Karpas-422 (cell line): ENCODE results near the gene SPRED2. TPM values are rescaled to one million over a fixed set of nuclear protein-coding genes. Genes with fewer than 3 reads are reported as not detected.

Experiments used
- DNase-seq: peaks from one replicate; pipeline ENCODE4 v3.0.0-alpha.2; 2015
- H2AFZ ChIP-seq: fragments of 200-600 bp; sonication (generic); 2 replicates; pipeline ENCODE4 v1.6.1; 2014; ENCODE audit warnings: antibody characterized with exemption, low read length, mixed read lengths
- H3K27ac ChIP-seq: fragments of 200-600 bp; sonication (generic); 2 replicates; pipeline ENCODE4 v1.5.1; 2014; ENCODE audit warnings: mild to moderate bottlenecking, low read length, moderate library complexity
- H3K27me3 ChIP-seq: fragments of 200-600 bp; sonication (generic); 2 replicates; pipeline ENCODE4 v1.6.1; 2014; ENCODE audit warnings: low read length, mixed read lengths
- H3K36me3 ChIP-seq: fragments of 200-600 bp; sonication (generic); 2 replicates; pipeline ENCODE4 v1.6.1; 2014; ENCODE audit warnings: low read length, mixed read lengths; ENCODE audit not compliant: insufficient read depth
- H3K4me1 ChIP-seq: fragments of 200-600 bp; sonication (generic); 2 replicates; pipeline ENCODE4 v1.6.1; 2014; ENCODE audit warnings: mild to moderate bottlenecking, low read length, mixed read lengths
- H3K4me2 ChIP-seq: fragments of 200-600 bp; sonication (generic); 2 replicates; pipeline ENCODE4 v1.6.1; 2014; ENCODE audit warnings: low read length, low read depth, mild to moderate bottlenecking; ENCODE audit not compliant: poor library complexity, severe bottlenecking
- H3K4me3 ChIP-seq: fragments of 200-600 bp; sonication (generic); 2 replicates; pipeline ENCODE4 v1.5.1; 2014; ENCODE audit warnings: mild to moderate bottlenecking, antibody characterized with exemption, low read length, mixed read lengths
- H3K79me2 ChIP-seq: fragments of 200-600 bp; sonication (generic); 2 replicates; pipeline ENCODE4 v1.6.1; 2014; ENCODE audit warnings: mild to moderate bottlenecking, low read length, mixed read lengths
- H3K9ac ChIP-seq: fragments of 200-600 bp; sonication (generic); 2 replicates; pipeline ENCODE4 v1.6.0; 2014; ENCODE audit warnings: low read length
- H3K9me2 ChIP-seq: fragments of 200-600 bp; sonication (generic), shearing (Covaris generic); replicated peaks from 2 replicates; pipeline ENCODE4 v1.6.0; 2014; ENCODE audit warnings: mild to moderate bottlenecking, low read length, moderate library complexity; ENCODE audit not compliant: insufficient read depth
- H3K9me3 ChIP-seq: fragments of 300-700, 200-600 bp; sonication (generic); 2 replicates; pipeline ENCODE4 v1.6.1; 2014; ENCODE audit warnings: low read length, mixed read lengths
- H4K20me1 ChIP-seq: fragments of 200-600 bp; sonication (generic); 2 replicates; pipeline ENCODE4 v1.6.1; 2014; ENCODE audit warnings: mild to moderate bottlenecking, antibody characterized with exemption, low read length, low read depth; ENCODE audit not compliant: insufficient read depth
- total RNA-seq: library from RNA; depleted of rRNA; stranded (reverse); fragments of >200 nt; shearing (Covaris generic); gene quantifications from 2 replicates; pipeline ENCODE4 v1.2.3, GENCODE V29; 2014; ENCODE audit warnings: low replicate concordance

Gene SPRED2
- total RNA-seq, 1 experiment from 2014 or later, result 11.9 TPM

DNA sequence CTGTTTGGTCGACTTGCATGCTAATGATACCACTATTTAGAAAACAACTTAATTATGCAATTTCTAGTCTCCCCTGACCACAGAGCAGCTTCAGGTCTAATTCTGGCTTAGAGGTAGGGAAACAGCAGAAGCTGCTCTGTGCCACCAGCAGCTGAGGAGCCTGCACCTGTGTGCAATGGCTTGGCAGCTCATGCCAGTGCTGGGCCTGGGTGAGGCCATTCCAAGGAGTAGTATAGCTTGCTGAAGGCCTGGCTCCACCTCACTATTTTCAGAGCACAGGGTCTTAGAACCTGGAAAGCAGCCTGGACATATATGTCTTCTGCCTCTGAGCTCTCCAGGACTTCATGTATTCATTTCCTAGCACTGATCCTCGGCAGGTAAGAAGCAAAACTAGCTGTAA, 62.8 kb downstream of the SPRED2 start:
- DNase-seq, result no peak
- no peak overlapping the region for H2AFZ ChIP-seq
- peaks cover 69% of the 10 kb centered on the region for H3K4me1 ChIP-seq
- H3K9me2 ChIP-seq, result no peaks in the 10 kb centered on the region
- no peaks in the 10 kb centered on the region for H3K79me2 ChIP-seq
- no peak overlapping the region for H3K27ac ChIP-seq
- H3K36me3 ChIP-seq, result no peaks in the 10 kb centered on the region
- H4K20me1 ChIP-seq, result peaks cover 82% of the 10 kb centered on the region
- H3K4me3 ChIP-seq, result no peak overlapping the region
- no peak overlapping the region for H3K4me2 ChIP-seq
- no peaks in the 10 kb centered on the region for H3K9me3 ChIP-seq
- H3K27me3 ChIP-seq, result no peaks in the 10 kb centered on the region
- H3K9ac ChIP-seq, result no peak overlapping the region

DNA sequence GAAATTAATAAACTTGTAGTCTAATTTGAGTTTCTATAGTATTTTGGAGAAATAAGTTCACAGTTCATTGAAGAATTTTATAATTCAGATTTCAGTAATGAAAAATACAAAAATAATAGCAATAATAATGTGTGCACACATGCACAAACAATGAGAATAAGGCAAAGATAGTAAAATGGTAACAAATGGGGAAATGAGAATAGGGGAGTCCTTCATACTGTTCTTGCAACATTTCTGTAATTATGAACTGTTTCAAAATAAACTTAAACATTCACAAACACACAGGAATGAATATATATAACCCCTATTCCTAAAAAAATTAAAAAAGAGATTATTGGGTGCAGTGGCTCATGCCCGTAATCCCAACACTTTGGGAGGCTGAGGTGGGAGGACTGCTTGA, 63.9 kb downstream of the SPRED2 start:
- Histone ChIP-seq H2AFZ (no peak overlapping the region), H3K27ac (no peak overlapping the region), H3K27me3 (no peaks in the 10 kb centered on the region), H4K20me1 (peaks cover 80% of the 10 kb centered on the region), H3K79me2 (no peaks in the 10 kb centered on the region), H3K9me2 (no peaks in the 10 kb centered on the region), H3K4me3 (no peak overlapping the region), H3K4me1 (peaks cover 78% of the 10 kb centered on the region), H3K36me3 (no peaks in the 10 kb centered on the region), H3K9me3 (no peaks in the 10 kb centered on the region), H3K4me2 (no peak overlapping the region), H3K9ac (no peak overlapping the region)
- no peak for DNase-seq

DNA sequence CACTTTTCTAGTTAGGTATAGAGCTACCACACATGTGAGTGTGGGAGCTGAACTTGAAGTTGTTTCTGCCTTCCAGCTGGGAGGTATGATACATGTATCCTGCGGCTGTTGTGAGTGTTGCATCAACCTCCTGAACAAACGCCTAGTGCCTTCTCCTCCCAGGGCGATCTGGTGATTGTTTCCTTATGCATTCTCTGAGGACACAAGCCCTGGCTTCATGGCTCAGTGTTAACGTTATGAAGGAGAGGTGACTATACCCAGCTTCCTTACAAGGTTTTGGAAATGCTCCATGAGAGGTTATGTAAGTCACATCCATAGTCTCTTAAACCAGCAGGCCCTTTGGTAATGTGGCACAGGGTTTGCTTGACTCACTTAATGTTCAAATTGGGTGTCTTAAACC, 64.9 kb downstream of the SPRED2 start:
- Histone ChIP-seq H3K4me1 (peaks cover 78% of the 10 kb centered on the region), H3K79me2 (no peaks in the 10 kb centered on the region), H3K27ac (no peak overlapping the region), H3K4me2 (no peak overlapping the region), H3K4me3 (no peak overlapping the region), H4K20me1 (peaks cover 74% of the 10 kb centered on the region), H3K27me3 (no peaks in the 10 kb centered on the region), H3K9ac (no peak overlapping the region), H3K9me3 (no peaks in the 10 kb centered on the region), H3K36me3 (no peaks in the 10 kb centered on the region), H2AFZ (no peak overlapping the region), H3K9me2 (no peaks in the 10 kb centered on the region)
- no peak for DNase-seq

DNA sequence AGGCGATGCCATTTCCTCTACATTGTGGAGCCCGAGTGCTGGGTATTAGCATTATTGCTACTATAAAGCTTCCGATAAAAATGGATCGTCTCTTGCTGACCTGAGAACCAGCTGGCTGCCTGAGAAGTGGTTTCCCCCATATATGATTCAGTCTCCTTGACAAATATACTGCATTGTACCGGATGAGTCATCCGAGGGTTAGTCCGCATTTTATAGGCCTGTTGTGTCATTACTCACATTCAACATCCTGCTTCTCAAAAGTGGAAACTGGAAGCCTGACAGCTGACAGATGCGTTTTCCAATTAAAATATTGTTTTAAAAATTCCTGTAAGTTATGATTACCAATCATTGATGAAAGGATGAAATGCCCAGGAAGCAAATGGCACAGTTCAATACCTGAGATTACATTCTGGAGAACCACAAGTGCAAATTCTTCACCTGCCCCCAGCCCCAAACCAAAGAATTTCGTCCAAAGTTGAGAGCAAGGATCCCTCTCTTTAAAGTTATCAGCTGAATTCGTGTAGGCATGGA, 65.7 kb downstream of the SPRED2 start:
- H3K36me3 ChIP-seq, result no peaks in the 10 kb centered on the region
- H3K9me2 ChIP-seq, result no peaks in the 10 kb centered on the region
- H3K9me3 ChIP-seq, result no peaks in the 10 kb centered on the region
- no peak overlapping the region for H3K4me3 ChIP-seq
- H3K79me2 ChIP-seq, result no peaks in the 10 kb centered on the region
- no peaks in the 10 kb centered on the region for H3K27me3 ChIP-seq
- no peak overlapping the region for H3K9ac ChIP-seq
- H3K27ac ChIP-seq, result no peak overlapping the region
- H2AFZ ChIP-seq, result no peak overlapping the region
- peaks cover 73% of the 10 kb centered on the region for H3K4me1 ChIP-seq
- DNase-seq, result peak; percentile 63
- H4K20me1 ChIP-seq, result peaks cover 70% of the 10 kb centered on the region
- no peak overlapping the region for H3K4me2 ChIP-seq

DNA sequence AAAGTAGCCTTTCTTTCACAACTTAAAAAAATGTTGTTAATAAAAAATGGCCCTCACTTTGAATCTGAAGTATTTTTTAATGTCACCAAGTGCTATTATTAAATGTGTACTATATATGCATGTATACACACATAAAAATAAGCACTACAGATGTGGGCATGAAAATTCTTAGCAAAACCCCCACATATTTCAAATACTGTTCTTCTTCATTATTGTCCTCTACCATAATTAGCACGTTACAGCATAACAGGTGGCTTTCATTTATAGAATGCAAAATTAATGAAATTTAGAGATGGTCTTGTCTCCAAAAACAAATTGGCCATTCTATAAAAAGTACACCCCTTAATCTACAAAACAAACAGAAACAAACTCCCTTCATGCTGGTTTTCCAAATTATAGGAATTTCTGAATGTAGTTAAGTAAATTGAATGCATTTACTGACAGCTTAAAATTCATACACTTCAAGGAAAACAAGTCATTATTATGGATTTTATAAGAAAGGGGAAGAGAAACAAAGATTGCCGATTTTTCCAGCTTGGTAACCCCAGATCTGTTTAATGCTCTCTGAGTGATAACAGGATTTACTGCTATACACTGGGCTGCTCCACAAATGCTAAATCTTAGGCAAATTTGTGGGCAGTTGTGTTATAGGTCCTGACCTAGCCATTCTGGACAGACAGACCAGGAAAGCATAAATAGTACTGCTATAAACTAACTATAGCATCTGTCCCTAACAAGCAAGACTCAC, 67.2 kb downstream of the SPRED2 start:
- peak; percentile 69 for DNase-seq
- H4K20me1 ChIP-seq, result peaks cover 70% of the 10 kb centered on the region
- H3K4me1 ChIP-seq, result peaks cover 62% of the 10 kb centered on the region
- H3K79me2 ChIP-seq, result no peaks in the 10 kb centered on the region
- H3K4me3 ChIP-seq, result peak overlapping the region; percentile 16; the same call in 1 of the 2 replicates
- H3K9me3 ChIP-seq, result no peaks in the 10 kb centered on the region
- H3K36me3 ChIP-seq, result no peaks in the 10 kb centered on the region
- H3K9me2 ChIP-seq, result no peaks in the 10 kb centered on the region
- peak overlapping the region; percentile 54 for H3K4me2 ChIP-seq
- H3K27me3 ChIP-seq, result no peaks in the 10 kb centered on the region
- peak overlapping the region; percentile 12; the same call in 1 of the 2 replicates for H3K27ac ChIP-seq
- no peak overlapping the region for H3K9ac ChIP-seq
- H2AFZ ChIP-seq, result no peak overlapping the region

DNA sequence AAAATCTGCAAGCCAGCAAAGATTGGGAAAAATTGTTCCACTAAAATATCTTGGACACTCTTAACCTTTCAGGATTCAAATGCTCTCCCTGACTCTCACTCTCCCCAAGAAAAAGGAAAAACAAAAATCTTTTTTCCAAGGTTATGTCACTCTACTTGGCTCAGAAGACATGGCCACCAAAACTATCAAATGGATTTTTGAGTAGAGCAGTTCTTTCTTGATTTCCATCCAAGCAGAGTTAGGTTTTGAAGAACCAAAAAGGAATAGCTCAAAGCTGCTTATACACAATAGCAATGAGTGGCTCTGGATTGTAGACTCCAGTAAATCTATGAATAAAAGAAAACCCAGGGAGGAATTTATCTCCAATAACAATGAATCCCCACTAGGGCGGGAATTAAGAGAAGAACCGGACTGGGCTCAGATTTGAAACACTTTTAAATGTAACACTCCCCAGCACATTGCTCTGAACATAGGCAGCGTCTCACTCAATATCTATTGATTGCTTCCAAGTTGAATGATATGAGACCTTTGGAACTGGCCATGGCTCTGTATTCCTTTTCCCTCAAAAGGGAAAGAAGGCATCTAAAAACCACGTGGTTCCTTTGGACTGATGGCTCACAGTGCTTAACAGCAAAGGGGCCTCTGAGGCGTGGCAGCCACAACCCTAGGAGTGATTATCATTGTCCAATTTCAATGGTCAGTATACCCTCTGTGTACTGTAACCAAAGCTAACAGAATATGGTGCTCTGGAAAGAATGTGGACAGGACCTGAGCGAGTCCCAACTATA, 68.3 kb downstream of the SPRED2 start:
- H3K4me1 ChIP-seq, result peaks cover 51% of the 10 kb centered on the region
- no peaks in the 10 kb centered on the region for H3K27me3 ChIP-seq
- H3K4me3 ChIP-seq, result no peak overlapping the region
- H3K27ac ChIP-seq, result no peak overlapping the region
- H4K20me1 ChIP-seq, result peaks cover 68% of the 10 kb centered on the region
- no peaks in the 10 kb centered on the region for H3K9me2 ChIP-seq
- H3K9me3 ChIP-seq, result no peaks in the 10 kb centered on the region
- H2AFZ ChIP-seq, result no peak overlapping the region
- DNase-seq, result no peak
- H3K4me2 ChIP-seq, result peak overlapping the region; percentile 54
- no peak overlapping the region for H3K9ac ChIP-seq
- no peaks in the 10 kb centered on the region for H3K79me2 ChIP-seq
- no peaks in the 10 kb centered on the region for H3K36me3 ChIP-seq

DNA sequence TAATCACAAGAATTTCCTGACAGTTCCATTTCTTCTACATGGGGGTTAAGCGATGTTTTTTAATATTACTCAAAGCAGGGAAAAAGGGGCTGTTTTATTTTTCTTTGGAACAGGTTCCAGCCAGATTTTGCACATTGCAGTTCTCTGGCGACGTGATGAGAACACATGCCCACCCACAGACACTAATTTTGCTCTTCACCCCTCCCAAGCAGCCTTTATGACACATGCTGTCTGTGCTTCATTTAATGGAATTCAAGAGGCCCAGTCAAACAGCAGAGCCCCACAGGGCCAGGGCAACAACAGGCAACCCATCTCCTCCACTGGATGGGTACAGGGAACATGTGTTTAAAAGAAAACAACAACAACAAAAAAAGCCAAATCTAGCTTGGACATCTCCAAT, 70.8 kb downstream of the SPRED2 start:
- no peak overlapping the region for H3K4me3 ChIP-seq
- no peak overlapping the region for H3K4me2 ChIP-seq
- no peaks in the 10 kb centered on the region for H3K9me2 ChIP-seq
- no peaks in the 10 kb centered on the region for H3K36me3 ChIP-seq
- no peak for DNase-seq
- H2AFZ ChIP-seq, result no peak overlapping the region
- H3K27me3 ChIP-seq, result no peaks in the 10 kb centered on the region
- H3K27ac ChIP-seq, result no peak overlapping the region
- H3K4me1 ChIP-seq, result peaks cover 33% of the 10 kb centered on the region
- peaks cover 79% of the 10 kb centered on the region for H4K20me1 ChIP-seq
- no peak overlapping the region for H3K9ac ChIP-seq
- no peaks in the 10 kb centered on the region for H3K9me3 ChIP-seq
- H3K79me2 ChIP-seq, result no peaks in the 10 kb centered on the region

DNA sequence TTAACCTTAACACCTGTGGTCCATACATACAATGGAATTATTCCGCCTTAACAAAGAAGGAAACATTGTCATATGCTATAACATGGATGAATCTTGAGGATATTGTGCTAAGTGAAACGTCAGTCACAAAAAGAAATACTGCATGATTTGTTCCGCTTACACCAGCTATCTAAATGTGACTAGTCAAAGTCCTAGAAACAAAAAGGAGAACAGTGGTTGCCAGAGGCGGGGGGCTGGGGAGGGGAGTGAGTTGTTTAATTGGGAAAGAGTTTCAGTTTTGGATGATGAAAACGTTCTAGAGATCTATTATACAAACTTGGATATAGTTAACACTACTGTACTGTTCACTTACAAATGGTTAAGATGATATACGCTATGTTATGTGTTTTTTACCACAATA, 72.0 kb downstream of the SPRED2 start:
- Histone ChIP-seq H3K79me2 (no peaks in the 10 kb centered on the region), H3K9me2 (no peaks in the 10 kb centered on the region), H3K4me2 (no peak overlapping the region), H2AFZ (no peak overlapping the region), H3K4me3 (no peak overlapping the region), H3K27ac (no peak overlapping the region), H3K27me3 (no peaks in the 10 kb centered on the region), H3K9me3 (no peaks in the 10 kb centered on the region), H4K20me1 (peaks cover 80% of the 10 kb centered on the region), H3K4me1 (peaks cover 22% of the 10 kb centered on the region), H3K9ac (no peak overlapping the region), H3K36me3 (no peaks in the 10 kb centered on the region)
- DNase-seq, result no peak
